PFSK-1 (cell line): ENCODE data around the gene CEP89.

Experiments
- FOXP2 ChIP-seq: optimal IDR thresholded peaks from 2 replicates; pipeline ENCODE3; 2011; ENCODE audit warnings: borderline replicate concordance, control low read depth, inconsistent platforms; ENCODE audit not compliant: insufficient read depth; ENCODE audit errors: extremely low read length, extremely low read depth
- POLR2AphosphoS5 ChIP-seq: IDR thresholded peaks from 2 replicates; pipeline ENCODE4 v1.6.1; 2012; ENCODE audit warnings: low read depth, mild to moderate bottlenecking, control low read depth, low read length, moderate library complexity
- SIN3A ChIP-seq: IDR thresholded peaks from 2 replicates; pipeline ENCODE4 v1.6.1; 2012; ENCODE audit warnings: mild to moderate bottlenecking, low read length, moderate library complexity, borderline replicate concordance; ENCODE audit not compliant: insufficient read depth
- TAF1 ChIP-seq: IDR thresholded peaks from 2 replicates; pipeline ENCODE4 v1.6.1; 2012; ENCODE audit warnings: low read length, control low read depth, borderline replicate concordance; ENCODE audit not compliant: insufficient read depth
- TF ChIP-seq, protein P1 (sequence below), 2 experiments: IDR thresholded peaks; 2 replicates each; pipeline versions ENCODE4 v1.6.1 to v1.8.0; 2011 to 2012; ENCODE audit warnings: low read depth in 2 of 2, low read length in 2 of 2, control low read depth in 1 of 2, inconsistent platforms in 1 of 2, mild to moderate bottlenecking in 1 of 2, moderate library complexity in 1 of 2; ENCODE audit not compliant: insufficient read depth in 1 of 2

DNA sequence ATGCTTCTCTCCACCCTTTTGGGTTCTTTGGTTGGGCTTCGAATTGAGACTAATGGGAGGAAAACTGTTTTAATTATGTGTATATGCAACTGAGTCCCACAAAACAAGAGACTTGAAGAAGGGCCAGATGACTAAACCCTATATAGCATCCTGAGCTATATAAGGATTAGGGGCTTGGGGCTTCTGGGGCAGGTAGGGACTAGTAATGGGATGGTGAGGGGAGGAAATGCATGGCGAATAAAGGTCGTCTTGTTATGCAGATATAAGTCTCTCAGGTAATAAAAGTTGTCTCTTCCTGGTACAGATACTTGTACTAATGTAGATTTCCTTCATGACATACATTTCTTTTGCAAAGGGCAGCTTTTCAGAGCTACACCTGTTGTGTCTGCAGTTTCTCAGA is 99.4 kb downstream of the CEP89 start:
- TF ChIP-seq POLR2AphosphoS5, result no peak
- TF ChIP-seq SIN3A, result no peak
- TF ChIP-seq FOXP2, result no peak
- TF ChIP-seq, protein P1, sequence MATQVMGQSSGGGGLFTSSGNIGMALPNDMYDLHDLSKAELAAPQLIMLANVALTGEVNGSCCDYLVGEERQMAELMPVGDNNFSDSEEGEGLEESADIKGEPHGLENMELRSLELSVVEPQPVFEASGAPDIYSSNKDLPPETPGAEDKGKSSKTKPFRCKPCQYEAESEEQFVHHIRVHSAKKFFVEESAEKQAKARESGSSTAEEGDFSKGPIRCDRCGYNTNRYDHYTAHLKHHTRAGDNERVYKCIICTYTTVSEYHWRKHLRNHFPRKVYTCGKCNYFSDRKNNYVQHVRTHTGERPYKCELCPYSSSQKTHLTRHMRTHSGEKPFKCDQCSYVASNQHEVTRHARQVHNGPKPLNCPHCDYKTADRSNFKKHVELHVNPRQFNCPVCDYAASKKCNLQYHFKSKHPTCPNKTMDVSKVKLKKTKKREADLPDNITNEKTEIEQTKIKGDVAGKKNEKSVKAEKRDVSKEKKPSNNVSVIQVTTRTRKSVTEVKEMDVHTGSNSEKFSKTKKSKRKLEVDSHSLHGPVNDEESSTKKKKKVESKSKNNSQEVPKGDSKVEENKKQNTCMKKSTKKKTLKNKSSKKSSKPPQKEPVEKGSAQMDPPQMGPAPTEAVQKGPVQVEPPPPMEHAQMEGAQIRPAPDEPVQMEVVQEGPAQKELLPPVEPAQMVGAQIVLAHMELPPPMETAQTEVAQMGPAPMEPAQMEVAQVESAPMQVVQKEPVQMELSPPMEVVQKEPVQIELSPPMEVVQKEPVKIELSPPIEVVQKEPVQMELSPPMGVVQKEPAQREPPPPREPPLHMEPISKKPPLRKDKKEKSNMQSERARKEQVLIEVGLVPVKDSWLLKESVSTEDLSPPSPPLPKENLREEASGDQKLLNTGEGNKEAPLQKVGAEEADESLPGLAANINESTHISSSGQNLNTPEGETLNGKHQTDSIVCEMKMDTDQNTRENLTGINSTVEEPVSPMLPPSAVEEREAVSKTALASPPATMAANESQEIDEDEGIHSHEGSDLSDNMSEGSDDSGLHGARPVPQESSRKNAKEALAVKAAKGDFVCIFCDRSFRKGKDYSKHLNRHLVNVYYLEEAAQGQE (IDR thresholded peaks at IDR 0.05; ENCODE audit: insufficient read depth in 1 of 2, low read depth in 2 of 2, low read length in 2 of 2), result no peak
- no peak for TF ChIP-seq TAF1
